GM23248 (cell line): ENCODE results near the gene ADAM29.

ENCODE experiments used
- EZH2 ChIP-seq: fragments of 200-600 bp; sonication (generic); IDR thresholded peaks from 2 replicates; pipeline ENCODE4 v1.6.1; 2018; ENCODE audit warnings: antibody characterized with exemption, mild to moderate bottlenecking; ENCODE audit not compliant: insufficient read depth, poor library complexity, severe bottlenecking
- EZH2phosphoT487 ChIP-seq: fragments of 200-600 bp; sonication (generic); IDR thresholded peaks from 2 replicates; pipeline ENCODE4 v1.6.1; 2018; ENCODE audit warnings: antibody characterized with exemption, moderate library complexity, mild to moderate bottlenecking, low read depth; ENCODE audit not compliant: insufficient read depth

- TF ChIP-seq EZH2: no peak
- no peak for TF ChIP-seq EZH2phosphoT487
These were observed 46.8 kb upstream of the ADAM29 start for GRCh38 chr4:174871407-174871806.
